DOHH2 (cell line): ENCODE data around the gene CARD11.

Experiments used
- H3F3A ChIP-seq: fragments of 200-600 bp; sonication (generic), shearing (Covaris generic); 2 replicates; pipeline ENCODE4 v1.6.0; 2016; ENCODE audit warnings: antibody characterized with exemption, mild to moderate bottlenecking; ENCODE audit not compliant: control insufficient read depth, insufficient read depth
- H3K27ac ChIP-seq: fragments of 200-600 bp; sonication (generic); 2 replicates; pipeline ENCODE4 v1.5.1; 2014; ENCODE audit warnings: low read depth, mild to moderate bottlenecking, low read length, moderate library complexity
- H3K27me3 ChIP-seq: fragments of 200-600 bp; sonication (generic); 2 replicates; pipeline ENCODE4 v1.6.1; 2014; ENCODE audit warnings: mild to moderate bottlenecking, low read length, mixed read lengths; ENCODE audit not compliant: control insufficient read depth
- H3K36me3 ChIP-seq: fragments of 200-600 bp; sonication (generic); 2 replicates; pipeline ENCODE4 v1.6.1; 2014; ENCODE audit warnings: mild to moderate bottlenecking, low read length, moderate library complexity, mixed read lengths; ENCODE audit not compliant: control insufficient read depth
- H3K4me1 ChIP-seq: fragments of 200-600 bp; sonication (generic); 2 replicates; pipeline ENCODE4 v1.6.1; 2014; ENCODE audit warnings: mild to moderate bottlenecking, low read length, mixed read lengths; ENCODE audit not compliant: control insufficient read depth
- H3K4me2 ChIP-seq: fragments of 200-600 bp; sonication (generic); 2 replicates; pipeline ENCODE4 v1.6.0; 2014; ENCODE audit warnings: mild to moderate bottlenecking, low read length, moderate library complexity
- H3K4me3 ChIP-seq: fragments of 200-600 bp; sonication (generic); 2 replicates; pipeline ENCODE4 v1.5.1; 2014; ENCODE audit warnings: mild to moderate bottlenecking, low read length, mixed read lengths
- H3K79me2 ChIP-seq: fragments of 200-600 bp; sonication (generic); 2 replicates; pipeline ENCODE4 v1.6.1; 2014; ENCODE audit warnings: mild to moderate bottlenecking, low read length, mixed read lengths; ENCODE audit not compliant: control insufficient read depth
- H3K9me2 ChIP-seq: fragments of 200-600 bp; sonication (generic); replicated peaks from 2 replicates; pipeline ENCODE4 v1.6.1; 2014; ENCODE audit warnings: mild to moderate bottlenecking, low read length, mixed read lengths; ENCODE audit not compliant: control insufficient read depth
- H3K9me3 ChIP-seq: fragments of 200-600 bp; sonication (generic); 2 replicates; pipeline ENCODE4 v1.6.1; 2014; ENCODE audit warnings: antibody characterized with exemption, low read length, mixed read lengths; ENCODE audit not compliant: control insufficient read depth, insufficient read depth
- H4K20me1 ChIP-seq: fragments of 200-600 bp; sonication (generic); 2 replicates; pipeline ENCODE4 v1.6.0; 2014; ENCODE audit warnings: low read depth, mild to moderate bottlenecking, antibody characterized with exemption, low read length, moderate library complexity; ENCODE audit not compliant: control insufficient read depth, insufficient read depth
- EZH2phosphoT487 ChIP-seq: fragments of 200-600 bp; sonication (generic); IDR thresholded peaks from 2 replicates; pipeline ENCODE4 v1.6.1; 2017; ENCODE audit warnings: borderline replicate concordance, mild to moderate bottlenecking, antibody characterized with exemption, low read length, moderate library complexity, mixed read lengths
- TF ChIP-seq, protein P1 (sequence below): fragments of 200-600 bp; sonication (generic); IDR thresholded peaks from one replicate; pipeline ENCODE4 v1.5.1; 2014; ENCODE audit warnings: antibody characterized with exemption, mild to moderate bottlenecking, low read depth, low read length; ENCODE audit not compliant: poor library complexity, severe bottlenecking

The CARD11 gene

DNA sequence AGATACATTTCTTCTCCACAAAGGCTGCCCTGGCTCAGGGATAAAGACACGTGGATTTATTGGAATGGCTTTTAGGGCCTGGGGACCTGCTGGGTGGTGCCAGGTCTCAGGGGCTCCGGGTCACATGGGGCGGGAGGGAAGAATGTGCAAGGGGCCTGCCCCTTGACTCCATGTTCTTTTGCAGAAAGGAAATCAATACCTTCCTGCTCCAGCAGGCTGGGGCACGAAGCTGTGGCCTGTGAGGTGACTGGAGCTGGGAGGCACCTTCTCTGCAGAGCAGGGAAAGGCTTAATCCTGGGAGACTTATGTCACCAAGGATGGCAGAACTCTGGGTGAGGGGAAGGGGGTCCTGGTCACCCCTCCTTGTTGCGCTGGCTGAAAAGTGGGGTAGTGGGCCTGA, 157.3 kb downstream of the CARD11 start:
- Histone ChIP-seq H3K9me3 (no peaks in the 10 kb centered on the region), H3K79me2 (no peaks in the 10 kb centered on the region), H3K27ac (no peak overlapping the region), H3K9me2 (no peaks in the 10 kb centered on the region), H3K4me3 (no peak overlapping the region), H3F3A (no peaks in the 10 kb centered on the region), H3K4me1 (peaks cover 23% of the 10 kb centered on the region), H3K4me2 (no peak overlapping the region), H4K20me1 (no peaks in the 10 kb centered on the region), H3K27me3 (no peaks in the 10 kb centered on the region), H3K36me3 (no peaks in the 10 kb centered on the region)
- TF ChIP-seq, protein P1, sequence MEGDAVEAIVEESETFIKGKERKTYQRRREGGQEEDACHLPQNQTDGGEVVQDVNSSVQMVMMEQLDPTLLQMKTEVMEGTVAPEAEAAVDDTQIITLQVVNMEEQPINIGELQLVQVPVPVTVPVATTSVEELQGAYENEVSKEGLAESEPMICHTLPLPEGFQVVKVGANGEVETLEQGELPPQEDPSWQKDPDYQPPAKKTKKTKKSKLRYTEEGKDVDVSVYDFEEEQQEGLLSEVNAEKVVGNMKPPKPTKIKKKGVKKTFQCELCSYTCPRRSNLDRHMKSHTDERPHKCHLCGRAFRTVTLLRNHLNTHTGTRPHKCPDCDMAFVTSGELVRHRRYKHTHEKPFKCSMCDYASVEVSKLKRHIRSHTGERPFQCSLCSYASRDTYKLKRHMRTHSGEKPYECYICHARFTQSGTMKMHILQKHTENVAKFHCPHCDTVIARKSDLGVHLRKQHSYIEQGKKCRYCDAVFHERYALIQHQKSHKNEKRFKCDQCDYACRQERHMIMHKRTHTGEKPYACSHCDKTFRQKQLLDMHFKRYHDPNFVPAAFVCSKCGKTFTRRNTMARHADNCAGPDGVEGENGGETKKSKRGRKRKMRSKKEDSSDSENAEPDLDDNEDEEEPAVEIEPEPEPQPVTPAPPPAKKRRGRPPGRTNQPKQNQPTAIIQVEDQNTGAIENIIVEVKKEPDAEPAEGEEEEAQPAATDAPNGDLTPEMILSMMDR, result no peak
- no peak for TF ChIP-seq EZH2phosphoT487

DNA sequence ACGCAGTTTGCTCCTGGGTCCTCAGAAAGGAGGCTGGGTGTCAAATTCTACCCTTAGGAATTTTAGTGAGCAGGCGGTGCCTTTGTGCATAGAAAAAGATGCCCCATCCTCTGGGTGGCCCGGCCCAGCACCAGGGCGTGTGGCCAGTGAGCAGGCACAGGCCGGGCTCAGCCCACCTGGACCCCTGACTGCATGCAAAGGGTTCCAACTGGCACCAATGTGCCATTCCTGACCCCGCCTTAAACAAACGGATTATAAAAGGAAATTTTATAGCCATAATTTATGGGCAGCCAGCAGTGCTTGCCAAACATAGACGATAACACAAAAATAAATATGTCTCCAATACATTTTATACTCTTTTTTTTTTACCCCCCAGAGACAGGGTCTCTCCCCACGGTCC, 159.5 kb downstream of the CARD11 start:
- no peak overlapping the region for H3K4me3 ChIP-seq

DNA sequence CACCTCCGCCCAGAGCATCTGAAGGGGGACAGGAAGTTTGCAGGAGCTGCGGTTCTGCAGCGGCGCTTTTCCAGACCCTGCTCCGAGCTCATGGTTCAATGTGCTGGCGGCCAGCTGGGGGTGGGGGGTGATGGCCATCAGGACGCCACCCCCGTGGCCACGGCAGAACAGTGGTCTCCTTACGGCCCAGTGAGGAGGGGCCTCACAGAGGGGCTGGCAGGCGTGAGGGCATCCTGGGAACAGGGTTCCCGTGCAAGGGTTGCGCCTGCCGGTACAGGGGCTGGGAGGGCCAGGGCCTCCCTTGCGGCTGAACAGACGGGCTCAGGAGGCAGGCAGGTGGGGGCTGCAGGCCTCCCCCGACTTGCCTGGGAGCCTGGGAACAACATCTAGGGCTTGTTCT, 160.6 kb downstream of the CARD11 start:
- no peaks in the 10 kb centered on the region for H4K20me1 ChIP-seq
- TF ChIP-seq, protein P1, result no peak
- TF ChIP-seq EZH2phosphoT487, result no peak
- no peaks in the 10 kb centered on the region for H3F3A ChIP-seq
- no peaks in the 10 kb centered on the region for H3K9me3 ChIP-seq
- peaks cover 15% of the 10 kb centered on the region for H3K4me1 ChIP-seq
- no peak overlapping the region for H3K4me3 ChIP-seq
- no peaks in the 10 kb centered on the region for H3K79me2 ChIP-seq
- no peak overlapping the region for H3K4me2 ChIP-seq
- no peaks in the 10 kb centered on the region for H3K27me3 ChIP-seq
- no peak overlapping the region for H3K27ac ChIP-seq
- H3K9me2 ChIP-seq, result no peaks in the 10 kb centered on the region
- no peaks in the 10 kb centered on the region for H3K36me3 ChIP-seq

More for the DNA sequence above, 159.5 kb downstream of the CARD11 start:
- H3K9me2 ChIP-seq, result no peaks in the 10 kb centered on the region
- no peak for TF ChIP-seq EZH2phosphoT487
- TF ChIP-seq, protein P1, result no peak
- H3K79me2 ChIP-seq, result no peaks in the 10 kb centered on the region
- H3K4me2 ChIP-seq, result no peak overlapping the region
- H3K27me3 ChIP-seq, result no peaks in the 10 kb centered on the region
- peaks cover 7% of the 10 kb centered on the region for H3K4me1 ChIP-seq
- H3F3A ChIP-seq, result no peaks in the 10 kb centered on the region
- no peaks in the 10 kb centered on the region for H4K20me1 ChIP-seq
- no peaks in the 10 kb centered on the region for H3K36me3 ChIP-seq
- no peaks in the 10 kb centered on the region for H3K9me3 ChIP-seq
- H3K27ac ChIP-seq, result no peak overlapping the region

DNA sequence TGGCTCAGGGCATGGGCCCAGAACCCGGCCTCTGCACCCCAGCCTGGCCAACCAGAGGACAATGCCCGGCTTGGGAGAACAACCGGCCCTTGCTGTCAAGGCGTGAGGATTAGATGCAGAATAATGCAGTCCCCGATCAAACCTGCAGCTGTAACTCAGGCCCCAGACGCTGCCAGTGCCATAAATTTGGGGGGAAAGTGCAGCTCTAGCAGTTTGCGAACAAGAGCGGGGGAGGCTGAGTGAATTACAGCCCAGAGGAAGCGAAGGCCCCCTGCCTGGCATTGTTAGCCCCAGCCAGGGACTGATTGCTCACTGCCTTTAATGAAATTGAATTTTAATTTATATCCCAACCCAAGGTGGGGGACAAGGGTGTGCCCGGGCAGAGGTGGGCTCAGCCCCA, 161.6 kb downstream of the CARD11 start:
- no peak overlapping the region for H3K4me2 ChIP-seq
- H3K4me1 ChIP-seq, result peaks cover 13% of the 10 kb centered on the region
- no peaks in the 10 kb centered on the region for H3K9me3 ChIP-seq
- no peaks in the 10 kb centered on the region for H4K20me1 ChIP-seq
- no peaks in the 10 kb centered on the region for H3K9me2 ChIP-seq
- H3K36me3 ChIP-seq, result no peaks in the 10 kb centered on the region
- H3F3A ChIP-seq, result no peaks in the 10 kb centered on the region
- H3K27ac ChIP-seq, result no peak overlapping the region
- TF ChIP-seq, protein P1, result no peak
- no peak for TF ChIP-seq EZH2phosphoT487
- no peak overlapping the region for H3K4me3 ChIP-seq
- no peaks in the 10 kb centered on the region for H3K79me2 ChIP-seq
- no peaks in the 10 kb centered on the region for H3K27me3 ChIP-seq
